ENCODE measurements around the gene UNK. TPM values are rescaled to one million over a fixed set of nuclear protein-coding genes. Genes with fewer than 3 reads are reported as not detected.

Gene UNK
- total and polyA plus RNA-seq, 9 of the 15 experiments (the other 6 are each of a cell fraction or from before 2014, with no cell fraction given) = 12.8 to 38.6 (median 24.8) TPM

DNA sequence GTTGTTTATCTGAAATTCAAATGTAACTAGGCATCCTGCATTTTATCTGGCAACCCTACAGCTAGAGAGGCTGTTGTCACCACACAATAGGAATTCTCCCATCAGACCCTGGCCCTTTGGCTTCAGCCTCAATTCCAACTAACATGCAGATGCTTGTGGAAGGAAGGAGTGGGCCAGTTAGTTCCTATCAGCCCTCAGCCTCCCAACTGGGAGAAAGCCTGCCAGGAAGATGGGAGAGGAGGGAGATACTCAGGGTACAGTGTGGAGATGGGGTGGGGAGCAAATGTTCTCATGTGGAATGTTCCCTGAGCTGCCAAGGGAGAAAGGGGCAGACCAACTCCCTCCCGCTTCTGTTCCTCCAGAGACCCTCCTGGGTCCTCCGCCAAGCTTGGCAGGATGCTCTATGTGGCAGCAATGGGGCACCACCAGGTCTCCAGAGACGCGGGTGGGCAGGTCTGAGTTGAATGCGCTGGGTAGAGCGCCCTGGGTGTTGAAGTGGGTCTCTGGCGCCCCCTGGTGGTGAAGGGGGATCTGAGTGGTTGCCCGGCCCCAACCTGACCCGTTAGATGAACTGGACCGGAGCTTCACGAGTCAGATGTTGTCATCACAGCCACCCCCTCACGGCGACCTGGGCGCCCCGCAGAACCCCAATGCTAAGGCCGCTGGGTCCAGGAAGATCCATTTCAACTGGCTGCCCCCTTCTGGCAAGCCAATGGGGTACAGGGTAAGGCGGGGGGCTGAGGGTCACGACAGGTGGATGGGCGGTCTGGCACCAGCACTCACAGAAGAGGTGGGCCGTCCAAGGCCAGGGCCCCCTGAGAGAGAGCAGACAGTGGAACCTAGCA lies 34.8 kb upstream of the UNK start (continued):
- TF ChIP-seq, protein P1, sequence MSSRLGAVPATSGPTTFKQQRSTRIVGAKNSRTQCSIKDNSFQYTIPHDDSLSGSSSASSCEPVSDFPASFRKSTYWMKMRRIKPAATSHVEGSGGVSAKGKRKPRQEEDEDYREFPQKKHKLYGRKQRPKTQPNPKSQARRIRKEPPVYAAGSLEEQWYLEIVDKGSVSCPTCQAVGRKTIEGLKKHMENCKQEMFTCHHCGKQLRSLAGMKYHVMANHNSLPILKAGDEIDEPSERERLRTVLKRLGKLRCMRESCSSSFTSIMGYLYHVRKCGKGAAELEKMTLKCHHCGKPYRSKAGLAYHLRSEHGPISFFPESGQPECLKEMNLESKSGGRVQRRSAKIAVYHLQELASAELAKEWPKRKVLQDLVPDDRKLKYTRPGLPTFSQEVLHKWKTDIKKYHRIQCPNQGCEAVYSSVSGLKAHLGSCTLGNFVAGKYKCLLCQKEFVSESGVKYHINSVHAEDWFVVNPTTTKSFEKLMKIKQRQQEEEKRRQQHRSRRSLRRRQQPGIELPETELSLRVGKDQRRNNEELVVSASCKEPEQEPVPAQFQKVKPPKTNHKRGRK (tag; IDR thresholded peaks at IDR 0.05) = no peak
- TF ChIP-seq TBL1XR1 (IDR thresholded peaks at IDR 0.05; ENCODE audit: low read length in 2 of 2) (no peak), CCAR2 (IDR thresholded peaks at IDR 0.05; ENCODE audit: low read depth, low read length) (no peak), RBBP5 (IDR thresholded peaks at IDR 0.05; ENCODE audit: borderline replicate concordance, insufficient read depth, low read length, poor library complexity, severe bottlenecking) (no peak), NR2C2 (CRISPR knock-in tag; IDR thresholded peaks at IDR 0.05) (no peak), NR2C2 (tag; IDR thresholded peaks at IDR 0.05) (no peak), ZFP30 (CRISPR knock-in tag; IDR thresholded peaks at IDR 0.05; ENCODE audit: borderline replicate concordance) (no peak), ZBTB34 (CRISPR knock-in tag; IDR thresholded peaks at IDR 0.05) (no peak), SP1 (CRISPR knock-in tag; IDR thresholded peaks at IDR 0.05) (no peak), POLR2A (conservative IDR thresholded peaks at IDR 0.05) (no peak), SMAD4 (CRISPR knock-in tag; conservative IDR thresholded peaks at IDR 0.05) (no peak)
- TF ChIP-seq, protein P2, sequence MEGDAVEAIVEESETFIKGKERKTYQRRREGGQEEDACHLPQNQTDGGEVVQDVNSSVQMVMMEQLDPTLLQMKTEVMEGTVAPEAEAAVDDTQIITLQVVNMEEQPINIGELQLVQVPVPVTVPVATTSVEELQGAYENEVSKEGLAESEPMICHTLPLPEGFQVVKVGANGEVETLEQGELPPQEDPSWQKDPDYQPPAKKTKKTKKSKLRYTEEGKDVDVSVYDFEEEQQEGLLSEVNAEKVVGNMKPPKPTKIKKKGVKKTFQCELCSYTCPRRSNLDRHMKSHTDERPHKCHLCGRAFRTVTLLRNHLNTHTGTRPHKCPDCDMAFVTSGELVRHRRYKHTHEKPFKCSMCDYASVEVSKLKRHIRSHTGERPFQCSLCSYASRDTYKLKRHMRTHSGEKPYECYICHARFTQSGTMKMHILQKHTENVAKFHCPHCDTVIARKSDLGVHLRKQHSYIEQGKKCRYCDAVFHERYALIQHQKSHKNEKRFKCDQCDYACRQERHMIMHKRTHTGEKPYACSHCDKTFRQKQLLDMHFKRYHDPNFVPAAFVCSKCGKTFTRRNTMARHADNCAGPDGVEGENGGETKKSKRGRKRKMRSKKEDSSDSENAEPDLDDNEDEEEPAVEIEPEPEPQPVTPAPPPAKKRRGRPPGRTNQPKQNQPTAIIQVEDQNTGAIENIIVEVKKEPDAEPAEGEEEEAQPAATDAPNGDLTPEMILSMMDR (IDR thresholded peaks at IDR 0.05 in 2 of 3, conservative IDR thresholded peaks at IDR 0.05 in 1 of 3; ENCODE audit: insufficient read depth in 2 of 3, low read depth in 1 of 3, low read length in 3 of 3) = peak; percentile 92 to 94 (median 94)
- TF ChIP-seq, protein P3, sequence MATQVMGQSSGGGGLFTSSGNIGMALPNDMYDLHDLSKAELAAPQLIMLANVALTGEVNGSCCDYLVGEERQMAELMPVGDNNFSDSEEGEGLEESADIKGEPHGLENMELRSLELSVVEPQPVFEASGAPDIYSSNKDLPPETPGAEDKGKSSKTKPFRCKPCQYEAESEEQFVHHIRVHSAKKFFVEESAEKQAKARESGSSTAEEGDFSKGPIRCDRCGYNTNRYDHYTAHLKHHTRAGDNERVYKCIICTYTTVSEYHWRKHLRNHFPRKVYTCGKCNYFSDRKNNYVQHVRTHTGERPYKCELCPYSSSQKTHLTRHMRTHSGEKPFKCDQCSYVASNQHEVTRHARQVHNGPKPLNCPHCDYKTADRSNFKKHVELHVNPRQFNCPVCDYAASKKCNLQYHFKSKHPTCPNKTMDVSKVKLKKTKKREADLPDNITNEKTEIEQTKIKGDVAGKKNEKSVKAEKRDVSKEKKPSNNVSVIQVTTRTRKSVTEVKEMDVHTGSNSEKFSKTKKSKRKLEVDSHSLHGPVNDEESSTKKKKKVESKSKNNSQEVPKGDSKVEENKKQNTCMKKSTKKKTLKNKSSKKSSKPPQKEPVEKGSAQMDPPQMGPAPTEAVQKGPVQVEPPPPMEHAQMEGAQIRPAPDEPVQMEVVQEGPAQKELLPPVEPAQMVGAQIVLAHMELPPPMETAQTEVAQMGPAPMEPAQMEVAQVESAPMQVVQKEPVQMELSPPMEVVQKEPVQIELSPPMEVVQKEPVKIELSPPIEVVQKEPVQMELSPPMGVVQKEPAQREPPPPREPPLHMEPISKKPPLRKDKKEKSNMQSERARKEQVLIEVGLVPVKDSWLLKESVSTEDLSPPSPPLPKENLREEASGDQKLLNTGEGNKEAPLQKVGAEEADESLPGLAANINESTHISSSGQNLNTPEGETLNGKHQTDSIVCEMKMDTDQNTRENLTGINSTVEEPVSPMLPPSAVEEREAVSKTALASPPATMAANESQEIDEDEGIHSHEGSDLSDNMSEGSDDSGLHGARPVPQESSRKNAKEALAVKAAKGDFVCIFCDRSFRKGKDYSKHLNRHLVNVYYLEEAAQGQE (IDR thresholded peaks at IDR 0.05; ENCODE audit: borderline replicate concordance) = peak; percentile 44; the same call in 1 of the 2 replicates
- TF ChIP-seq, protein P3 (CRISPR knock-in tag; IDR thresholded peaks at IDR 0.05; ENCODE audit: low read depth) = no peak
